Adrenal gland (tissue), 12 donors: ENCODE results near the gene SCAPER. TPM values are rescaled to one million over a fixed set of nuclear protein-coding genes. Genes with fewer than 3 reads are reported as not detected.

Experiments
- DNase-seq, 7 donors: peaks; one replicate each; pipeline ENCODE4 v3.0.0-alpha.2; 2019 to 2020
- H3K27ac ChIP-seq, 5 donors: fragments of 200-600 bp; sonication (generic) in 4 of 5; 1 replicate in 3 of 5; 2 replicates in 2 of 5; pipeline versions ENCODE4 v1.5.1 to v1.8.0; 2016 to 2020; ENCODE audit warnings: mild to moderate bottlenecking in 1 of 5
- H3K27me3 ChIP-seq: fragments of 200-600 bp; 2 replicates; pipeline ENCODE4 v1.8.0; 2021
- H3K36me3 ChIP-seq, 2 donors: fragments of 200-600 bp; replicated peaks in 1 of 2; 1 replicate in 1 of 2; 2 replicates in 1 of 2; pipeline versions ENCODE4 v1.5.1 to v1.8.0; 2018 to 2022
- H3K4me1 ChIP-seq, 2 donors: fragments of 200-600 bp; replicated peaks in 1 of 2; 1 replicate in 1 of 2; 2 replicates in 1 of 2; pipeline versions ENCODE4 v1.5.1 to v1.8.0; 2018 to 2021
- H3K4me3 ChIP-seq, 4 donors: fragments of 200-600 bp; sonication (generic) in 3 of 4; one replicate each; pipeline ENCODE4 v1.5.1; 2016 to 2018
- H3K9me3 ChIP-seq, 3 donors: fragments of 200-600 bp; sonication (generic) in 1 of 3; replicated peaks in 1 of 3; 1 replicate in 2 of 3; 2 replicates in 1 of 3; pipeline versions ENCODE4 v1.5.1 to v1.8.0; 2016 to 2021
- CTCF ChIP-seq, 6 experiments: fragments of 450-650 bp in 4 of 6; fragments of 200-600 bp in 2 of 6; sonication (generic) in 1 of 6; IDR thresholded peaks; 1 replicate in 5 of 6; 2 replicates in 1 of 6; pipeline versions ENCODE4 v1.5.1 to v1.8.0; 2016 to 2021; ENCODE audit warnings: antibody characterized with exemption in 6 of 6, mild to moderate bottlenecking in 2 of 6, moderate library complexity in 1 of 6
- POLR2A ChIP-seq, 2 donors: fragments of 450-650 bp; IDR thresholded peaks; one replicate each; pipeline ENCODE4 v1.6.1; 2017; ENCODE audit warnings: antibody characterized with exemption in 2 of 2, mild to moderate bottlenecking in 2 of 2, moderate library complexity in 1 of 2
- WGBS, 4 donors: extraction: QIAGEN DNeasy Blood & Tissue Kit in 2 of 4; methylation state at CpG; one replicate each; pipeline versions ENCODE4 v1.1.5 to v1.1.7; 2013 to 2017; 5-methylcytosine and 5-hydroxymethylcytosine counted together
- intact Hi-C, 2 donors: fragments of 100-400 bp; cut with DNase I; formaldehyde crosslinking; loops; one replicate each; pipeline versions ENCODE4 v1.14.1 to v1.15.0; 2022 to 2023
- polyA plus RNA-seq, 3 donors: library from polyadenylated mRNA; stranded (reverse); fragments of 200-250 nt in 2 of 3; fragments of 350-450 nt in 1 of 3; fragmentation: Illumina TruSeq in 1 of 3; extraction: RNeasy Lipid Tissue Mini Kit (QIAGEN cat#74804) in 1 of 3; gene quantifications; one replicate each; pipeline ENCODE4 v1.2.3, GENCODE V29; 2013 to 2014
- total RNA-seq, 9 donors: library from RNA; depleted of rRNA in 4 of 9; stranded (reverse); fragments of >200 nt in 4 of 9; fragments of 120-200 nt in 1 of 9; fragmentation: NEBNext Ultra II Directional in 1 of 9; extraction: Animal tissue kit (Norgen Biotek cat#: 25700) in 1 of 9; gene quantifications; one replicate each; pipeline versions ENCODE4 v1.1.0 to v1.2.4, GENCODE V29; 2013 to 2023
- donor health status: healthy with polysubstance abuse.
- donor health status: Bipolar disorder and iron deficiency.
- donor health status: DM: yes; HTN: yes; CAD: no.
- donor health status: DM: no; HTN: no; CAD: no.
- donor health status: DM: no; HTN: no; CAD: no.
- donor health status: DM: yes; HTN: yes; CAD: no.

Gene SCAPER
- total and polyA plus RNA-seq, 12 donors, result 3.9 to 95.3 (median 24.1) TPM

GRCh38 chr15:76802411-76802810 lies 102.7 kb downstream of the SCAPER start:
- no peak for DNase-seq
- peaks cover 0 to 6% of the 10 kb centered on the region in 2 donors for H3K36me3 ChIP-seq
- no peak overlapping the region for H3K4me3 ChIP-seq
- H3K4me1 ChIP-seq, result no peaks in the 10 kb centered on the region
- TF ChIP-seq CTCF (IDR thresholded peaks at IDR 0.05) (no peak), POLR2A (IDR thresholded peaks at IDR 0.05) (no peak)
- WGBS, 4 donors, result 93 to 100% (median 96%) methylated on average over 3 of the region's 3 CpGs
- intact Hi-C loops, result no loop called here
- no peaks in the 10 kb centered on the region for H3K27me3 ChIP-seq
- no peak overlapping the region for H3K27ac ChIP-seq
- H3K9me3 ChIP-seq, result no peaks in the 10 kb centered on the region

DNA sequence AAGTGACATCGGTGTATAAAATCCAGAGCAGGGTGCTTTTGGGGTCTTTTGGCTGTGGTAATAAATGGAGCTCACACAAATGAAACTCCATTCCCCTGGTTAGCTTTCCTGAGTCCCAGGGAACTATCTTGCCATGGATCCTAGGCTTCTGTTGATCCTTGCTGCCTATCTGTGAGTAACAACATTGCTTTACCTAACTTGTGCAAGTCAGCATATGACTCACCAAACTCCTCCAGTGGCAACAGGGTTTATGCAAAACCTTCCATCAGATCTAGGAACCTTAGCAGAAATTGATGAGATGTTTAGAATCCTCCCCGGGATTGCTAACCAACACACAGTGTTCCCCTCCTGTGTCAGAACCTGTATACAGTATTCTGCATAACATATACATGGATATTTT lies 105.4 kb downstream of the SCAPER start:
- Histone ChIP-seq H3K4me3 (no peak overlapping the region), H3K36me3 (peaks cover 0 to 8% of the 10 kb centered on the region in 2 donors), H3K27ac (no peak overlapping the region), H3K4me1 (no peaks in the 10 kb centered on the region), H3K9me3 (no peaks in the 10 kb centered on the region), H3K27me3 (no peaks in the 10 kb centered on the region)
- WGBS, 4 donors, result 94 to 100% (median 98%) methylated on average over 2 of the region's 2 CpGs
- intact Hi-C loops, result no loop called here
- no peak for DNase-seq
- TF ChIP-seq POLR2A (IDR thresholded peaks at IDR 0.05) (no peak), CTCF (IDR thresholded peaks at IDR 0.05) (no peak)

DNA sequence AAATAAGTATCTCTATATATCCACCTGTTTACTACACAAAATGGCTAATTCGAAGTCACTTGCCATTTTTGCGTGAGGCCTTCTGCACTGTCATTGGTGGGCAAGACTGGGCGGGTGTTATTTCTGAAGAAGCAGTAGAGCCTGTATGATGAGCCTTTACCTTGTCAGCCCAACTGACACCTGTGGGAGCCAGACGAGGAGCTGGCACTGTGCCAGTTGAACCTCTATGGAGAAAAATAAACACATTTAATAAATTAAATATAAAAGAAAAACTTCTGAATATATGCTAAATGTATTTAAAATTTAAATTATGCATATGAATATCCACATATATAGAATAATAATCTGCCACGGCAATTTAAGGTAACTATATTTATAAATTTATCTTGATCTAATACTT lies 109.9 kb downstream of the SCAPER start:
- Histone ChIP-seq H3K36me3 (peaks cover 0 to 5% of the 10 kb centered on the region in 2 donors), H3K4me3 (no peak overlapping the region), H3K27me3 (no peaks in the 10 kb centered on the region), H3K4me1 (no peaks in the 10 kb centered on the region), H3K9me3 (no peaks in the 10 kb centered on the region), H3K27ac (no peak overlapping the region)
- DNase-seq, result no peak
- TF ChIP-seq CTCF (IDR thresholded peaks at IDR 0.05), result no peak
- intact Hi-C loops, result no loop called here
- WGBS, 4 donors, result 80 to 87% (median 85%) methylated on average over 5 of the region's 5 CpGs

GRCh38 chr15:76793162-76793561 lies 112.0 kb downstream of the SCAPER start:
- TF ChIP-seq CTCF (IDR thresholded peaks at IDR 0.05) (no peak), POLR2A (IDR thresholded peaks at IDR 0.05) (no peak)
- Histone ChIP-seq H3K27ac (no peak overlapping the region), H3K36me3 (peaks cover 0 to 5% of the 10 kb centered on the region in 2 donors), H3K4me1 (no peaks in the 10 kb centered on the region), H3K27me3 (no peaks in the 10 kb centered on the region), H3K9me3 (no peaks in the 10 kb centered on the region), H3K4me3 (no peak overlapping the region)
- intact Hi-C loops, result no loop called here
- DNase-seq, result no peak
